Fibroblast of skin of scalp (primary cell): ENCODE measurements around the gene NRP2.

Experiments used
- DNase-seq: peaks from one replicate; pipeline ENCODE4 v3.0.0-alpha.2; 2013

Gene NRP2

GRCh38 chr2:205754285-205754923, 72.1 kb downstream of the NRP2 start:
- DNase-seq, result no peak

- DNase-seq, result peak; percentile 81
Measured at GRCh38 chr2:205754924-205755321, 72.6 kb downstream of the NRP2 start.

GRCh38 chr2:205755923-205756322, 73.6 kb downstream of the NRP2 start:
- peak; percentile 65 for DNase-seq

- DNase-seq, result no peak
Measured at GRCh38 chr2:205757271-205757670, 75.0 kb downstream of the NRP2 start.

- peak; percentile 77 for DNase-seq
Measured at GRCh38 chr2:205758051-205758450, 75.8 kb downstream of the NRP2 start.

- no peak for DNase-seq
Measured at GRCh38 chr2:205758500-205758899, 76.2 kb downstream of the NRP2 start.

- no peak for DNase-seq
Measured at GRCh38 chr2:205759257-205759656, 77.0 kb downstream of the NRP2 start.

- DNase-seq, result no peak
Measured at GRCh38 chr2:205759732-205760131, 77.4 kb downstream of the NRP2 start.

GRCh38 chr2:205760157-205760556, 77.9 kb downstream of the NRP2 start:
- DNase-seq, result no peak

- no peak for DNase-seq
Measured at GRCh38 chr2:205761421-205761820, 79.1 kb downstream of the NRP2 start.

GRCh38 chr2:205762881-205763280, 80.6 kb downstream of the NRP2 start:
- DNase-seq, result no peak

GRCh38 chr2:205763708-205764211, 81.5 kb downstream of the NRP2 start:
- peak; percentile 84 for DNase-seq

GRCh38 chr2:205764270-205764746, 82.0 kb downstream of the NRP2 start:
- no peak for DNase-seq

- no peak for DNase-seq
Measured at GRCh38 chr2:205765151-205765550, 82.8 kb downstream of the NRP2 start.

GRCh38 chr2:205766779-205767359, 84.6 kb downstream of the NRP2 start:
- peak; percentile 65 for DNase-seq

GRCh38 chr2:205767617-205768016, 85.3 kb downstream of the NRP2 start:
- DNase-seq, result no peak

- DNase-seq, result no peak
Measured at GRCh38 chr2:205768341-205768740, 86.0 kb downstream of the NRP2 start.

GRCh38 chr2:205768815-205769494, 86.7 kb downstream of the NRP2 start:
- peak; percentile 50 for DNase-seq

- DNase-seq, result peak; percentile 93
Measured at GRCh38 chr2:205769495-205769850, 87.2 kb downstream of the NRP2 start.

GRCh38 chr2:205769879-205770278, 87.6 kb downstream of the NRP2 start:
- no peak for DNase-seq

- DNase-seq, result no peak
Measured at GRCh38 chr2:205770577-205770976, 88.3 kb downstream of the NRP2 start.

- DNase-seq, result no peak
Measured at GRCh38 chr2:205771031-205771430, 88.7 kb downstream of the NRP2 start.

GRCh38 chr2:205771666-205772065, 89.4 kb downstream of the NRP2 start:
- DNase-seq, result no peak

GRCh38 chr2:205772983-205773382, 90.7 kb downstream of the NRP2 start:
- DNase-seq, result no peak
